Small intestine (tissue), 7 donors: Measurements from ENCODE around the gene KRTAP10-11. TPM values are rescaled to one million over a fixed set of nuclear protein-coding genes. Genes with fewer than 3 reads are reported as not detected.
"Not testable (repeated sequence)": the region's sequence is repeated elsewhere in the genome, so short reads cannot be mapped to it uniquely, and the experiment has no call there.

Source experiments
- DNase-seq, 2 donors: peaks; one replicate each; pipeline versions ENCODE4 v3.0.0 to v3.0.0-alpha.2; 2013
- FAIRE-seq: peaks from 2 replicates; lab custom pipeline; 2012; peaks lifted over from hg19 to GRCh38; lab: Jason Lieb, UNC
- H3K27ac ChIP-seq, 3 donors: one replicate each; pipeline ENCODE4 v1.5.1; 2013; ENCODE audit warnings: low read length in 2 of 3, mild to moderate bottlenecking in 2 of 3, control low read depth in 1 of 3, inconsistent platforms in 1 of 3, low read depth in 1 of 3, moderate library complexity in 1 of 3
- H3K27me3 ChIP-seq, 3 donors: one replicate each; pipeline ENCODE4 v1.6.1; 2013; ENCODE audit warnings: low read length in 3 of 3, inconsistent platforms in 1 of 3; ENCODE audit not compliant: control insufficient read depth in 3 of 3, insufficient read depth in 3 of 3
- H3K36me3 ChIP-seq, 3 donors: one replicate each; pipeline ENCODE4 v1.6.1; 2013; ENCODE audit warnings: low read length in 3 of 3, inconsistent platforms in 1 of 3, low read depth in 1 of 3, mild to moderate bottlenecking in 1 of 3, moderate library complexity in 1 of 3; ENCODE audit not compliant: control insufficient read depth in 3 of 3, insufficient read depth in 2 of 3
- H3K4me1 ChIP-seq, 3 donors: one replicate each; pipeline ENCODE4 v1.6.1; 2013; ENCODE audit warnings: low read length in 2 of 3, inconsistent platforms in 1 of 3, low read depth in 1 of 3, mild to moderate bottlenecking in 1 of 3, moderate library complexity in 1 of 3; ENCODE audit not compliant: control insufficient read depth in 3 of 3, insufficient read depth in 2 of 3
- H3K4me3 ChIP-seq, 3 donors: one replicate each; pipeline ENCODE4 v1.5.1; 2013; ENCODE audit warnings: low read length in 3 of 3, control low read depth in 1 of 3, inconsistent platforms in 1 of 3, low read depth in 1 of 3, mild to moderate bottlenecking in 1 of 3, moderate library complexity in 1 of 3
- H3K9me3 ChIP-seq, 2 donors: one replicate each; pipeline ENCODE4 v1.6.1; 2013; ENCODE audit warnings: low read depth in 1 of 2, low read length in 1 of 2; ENCODE audit not compliant: control insufficient read depth in 2 of 2, insufficient read depth in 1 of 2
- WGBS, 3 donors: extraction: QIAGEN DNeasy Blood & Tissue Kit; methylation state at CpG; one replicate each; pipeline ENCODE4 v1.1.7; 2013; 5-methylcytosine and 5-hydroxymethylcytosine counted together
- polyA plus RNA-seq, 4 donors: library from polyadenylated mRNA; stranded (reverse) in 3 of 4; unstranded in 1 of 4; fragments of 200-250 nt in 3 of 4; fragments of 120-200 nt in 1 of 4; gene quantifications; one replicate each; pipeline versions ENCODE4 v1.2.1 to v1.2.3, GENCODE V29; 2013
- donor health status: healthy with polysubstance abuse.
- donor health status: control.
- donor health status: control.
- donor health status: Bipolar disorder and iron deficiency.
- donor health status: healthy.

Gene KRTAP10-11
- polyA plus RNA-seq, 4 donors = not detected

- Histone ChIP-seq H3K36me3 (no peaks in the 10 kb centered on the region), H3K27ac (no peak overlapping the region), H3K9me3 (peaks cover 0 to 12% of the 10 kb centered on the region in 2 donors), H3K4me3 (no peak overlapping the region), H3K27me3 (no peaks in the 10 kb centered on the region), H3K4me1 (no peaks in the 10 kb centered on the region)
- DNase-seq (no peak), FAIRE-seq (no peak)
- WGBS, 3 donors = 72 to 89% (median 80%) methylated on average over 18 of the region's 18 CpGs
Observed at GRCh38 chr21:44628707-44629391, 17.4 kb upstream of the KRTAP10-11 start.

- peaks cover 0 to 12% of the 10 kb centered on the region in 2 donors for H3K9me3 ChIP-seq
- no peak overlapping the region for H3K4me3 ChIP-seq
- H3K36me3 ChIP-seq = no peaks in the 10 kb centered on the region
- H3K27ac ChIP-seq = no peak overlapping the region
- DNase-seq (peak in 1 of 2 donors; percentile 5), FAIRE-seq (no peak)
- H3K27me3 ChIP-seq = no peaks in the 10 kb centered on the region
- 56 to 90% (median 62%) methylated on average over 2 of the region's 2 CpGs for WGBS, 3 donors
- no peaks in the 10 kb centered on the region for H3K4me1 ChIP-seq
Observed at GRCh38 chr21:44630440-44630839, 15.8 kb upstream of the KRTAP10-11 start.

- H3K9me3 ChIP-seq = peaks cover 0 to 12% of the 10 kb centered on the region in 2 donors
- H3K4me1 ChIP-seq = no peaks in the 10 kb centered on the region
- no peaks in the 10 kb centered on the region for H3K36me3 ChIP-seq
- no peak for FAIRE-seq
- 76 to 91% (median 82%) methylated on average over 1 of the region's 1 CpG for WGBS, 3 donors
- H3K27ac ChIP-seq = no peak overlapping the region
- H3K4me3 ChIP-seq = no peak overlapping the region
- no peaks in the 10 kb centered on the region for H3K27me3 ChIP-seq
- DNase-seq = no peak
Observed at GRCh38 chr21:44632067-44632466, 14.1 kb upstream of the KRTAP10-11 start.

- Histone ChIP-seq H3K36me3 (no peaks in the 10 kb centered on the region), H3K4me1 (no peaks in the 10 kb centered on the region), H3K27me3 (no peaks in the 10 kb centered on the region), H3K9me3 (peaks cover 0 to 7% of the 10 kb centered on the region in 2 donors), H3K27ac (no peak overlapping the region), H3K4me3 (no peak overlapping the region)
- FAIRE-seq (no peak), DNase-seq (no peak)
- 74 to 82% (median 80%) methylated on average over 15 of the region's 15 CpGs for WGBS, 3 donors
Observed at GRCh38 chr21:44636209-44637017, 9.8 kb upstream of the KRTAP10-11 start.

- WGBS, 3 donors = 50 to 58% (median 54%) methylated on average over 11 to 21 of the region's 21 CpGs
- no peaks in the 10 kb centered on the region for H3K27me3 ChIP-seq
- H3K4me1 ChIP-seq = no peaks in the 10 kb centered on the region
- no peaks in the 10 kb centered on the region for H3K36me3 ChIP-seq
- H3K27ac ChIP-seq = no peak within 1 kb of the TSS
- FAIRE-seq (no peak), DNase-seq (no peak)
- H3K9me3 ChIP-seq = peaks cover 0 to 5% of the 10 kb centered on the region in 2 donors
- H3K4me3 ChIP-seq = no peak within 1 kb of the TSS
Observed at GRCh38 chr21:44637018-44637850, 9.0 kb upstream of the KRTAP10-11 start, which contains the start of gene KRTAP10-10. Gene KRTAP10-10 (plus strand): TSS chr21:44637356. CDS start chr21:44637418, 62 bp downstream.

- H3K9me3 ChIP-seq, H3K27me3 ChIP-seq, H3K4me3 ChIP-seq, H3K27ac ChIP-seq, H3K4me1 ChIP-seq, H3K36me3 ChIP-seq, FAIRE-seq, DNase-seq: not testable (repeated sequence)
- 52 to 62% (median 58%) methylated on average over 11 to 12 of the region's 12 CpGs for WGBS, 3 donors
Observed at GRCh38 chr21:44637851-44638348, 8.3 kb upstream of the KRTAP10-11 start.

- H3K4me1 ChIP-seq, H3K4me3 ChIP-seq, H3K9me3 ChIP-seq, FAIRE-seq, H3K36me3 ChIP-seq, H3K27me3 ChIP-seq, DNase-seq, H3K27ac ChIP-seq: not testable (repeated sequence)
- WGBS, 3 donors = 77 to 89% (median 79%) methylated on average over 16 to 21 of the region's 21 CpGs
Observed at GRCh38 chr21:44638506-44639330, 7.5 kb upstream of the KRTAP10-11 start.
